Neural cell (in vitro differentiated cells): ENCODE results near the gene ACR. TPM values are rescaled to one million over a fixed set of nuclear protein-coding genes. Genes with fewer than 3 reads are reported as not detected.

Experiments used
- H2AFZ ChIP-seq: fragments of 200-600, 300-800 bp; sonication (generic), shearing (Covaris generic); 2 replicates; pipeline ENCODE4 v1.6.0; 2014; ENCODE audit warnings: low read depth, mild to moderate bottlenecking, antibody characterized with exemption, low read length, moderate library complexity
- H3F3A ChIP-seq: fragments of 200-600 bp; shearing (Covaris generic); 2 replicates; pipeline ENCODE4 v1.6.1; 2016; ENCODE audit warnings: mild to moderate bottlenecking, moderate library complexity, mixed read lengths, antibody characterized with exemption, low read length; ENCODE audit not compliant: insufficient read depth, poor library complexity, severe bottlenecking
- H3K27ac ChIP-seq: fragments of 200-600, 300-800 bp; sonication (generic), shearing (Covaris generic); 2 replicates; pipeline ENCODE4 v1.5.1; 2014; ENCODE audit warnings: mild to moderate bottlenecking, low read length, moderate library complexity
- H3K27me3 ChIP-seq: fragments of 300-800, 200-600 bp; sonication (generic), shearing (Covaris generic); 2 replicates; pipeline ENCODE4 v1.6.0; 2014; ENCODE audit warnings: mild to moderate bottlenecking, low read depth, low read length, moderate library complexity; ENCODE audit not compliant: insufficient read depth
- H3K36me3 ChIP-seq: fragments of 300-800, 200-600 bp; sonication (generic), shearing (Covaris generic); 2 replicates; pipeline ENCODE4 v1.5.1; 2014; ENCODE audit warnings: mild to moderate bottlenecking, antibody characterized with exemption, low read length, moderate library complexity; ENCODE audit not compliant: insufficient read depth
- H3K4me2 ChIP-seq: fragments of 300-800, 200-600 bp; sonication (generic), shearing (Covaris generic); 2 replicates; pipeline ENCODE4 v1.6.0; 2014; ENCODE audit warnings: mild to moderate bottlenecking, low read length
- H3K4me3 ChIP-seq: fragments of 300-800, 200-600 bp; sonication (generic), shearing (Covaris generic); 2 replicates; pipeline ENCODE4 v1.5.1; 2014; ENCODE audit warnings: mild to moderate bottlenecking, low read length, moderate library complexity
- H3K79me2 ChIP-seq: fragments of 200-600 bp; shearing (Covaris generic); replicated peaks from 2 replicates; pipeline ENCODE4 v1.6.0; 2014; ENCODE audit warnings: mild to moderate bottlenecking, low read length, moderate library complexity; ENCODE audit not compliant: insufficient read depth
- H3K9ac ChIP-seq: fragments of 300-800, 200-600 bp; sonication (generic), shearing (Covaris generic); 2 replicates; pipeline ENCODE4 v1.6.1; 2016; ENCODE audit warnings: mild to moderate bottlenecking, low read length, mixed read lengths
- H3K9me2 ChIP-seq: fragments of 200-600 bp; shearing (Covaris generic); 2 replicates; pipeline ENCODE4 v1.6.1; 2016; ENCODE audit warnings: mild to moderate bottlenecking, low read length, mixed read lengths; ENCODE audit not compliant: insufficient read depth
- H3K9me3 ChIP-seq: fragments of 200-600, 300-800 bp; sonication (generic), shearing (Covaris generic); 2 replicates; pipeline ENCODE4 v1.6.1; 2016; ENCODE audit warnings: mild to moderate bottlenecking, mixed run types, low read length, moderate library complexity, mixed read lengths
- H4K20me1 ChIP-seq: fragments of 200-600 bp; shearing (Covaris generic); 2 replicates; pipeline ENCODE4 v1.6.1; 2016; ENCODE audit warnings: mild to moderate bottlenecking, mixed run types; ENCODE audit not compliant: insufficient read depth
- CTCF ChIP-seq: fragments of 450-650 bp; IDR thresholded peaks from 2 replicates; pipeline ENCODE4 v1.5.1; 2014; ENCODE audit warnings: antibody characterized with exemption, mild to moderate bottlenecking, moderate library complexity; ENCODE audit not compliant: poor library complexity, severe bottlenecking
- EP300 ChIP-seq: fragments of 450-650 bp; conservative IDR thresholded peaks from 2 replicates; pipeline ENCODE4 v1.6.1; 2014; ENCODE audit warnings: antibody characterized with exemption, mild to moderate bottlenecking, moderate library complexity; ENCODE audit not compliant: poor library complexity, severe bottlenecking
- EZH2 ChIP-seq: fragments of 200-600, 300-800 bp; shearing (Covaris generic), sonication (generic); IDR thresholded peaks from 2 replicates; pipeline ENCODE4 v1.6.1; 2014; ENCODE audit warnings: antibody characterized with exemption, low read length, borderline replicate concordance, mild to moderate bottlenecking; ENCODE audit not compliant: insufficient read depth, poor library complexity, severe bottlenecking
- MXI1 ChIP-seq: fragments of 450-650 bp; conservative IDR thresholded peaks from 2 replicates; pipeline ENCODE4 v1.6.1; 2014; ENCODE audit warnings: antibody characterized with exemption, mild to moderate bottlenecking; ENCODE audit not compliant: poor library complexity, severe bottlenecking
- POLR2AphosphoS5 ChIP-seq: IDR thresholded peaks from 2 replicates; pipeline ENCODE4 v1.6.1; 2012
- RAD21 ChIP-seq: fragments of 450-650 bp; conservative IDR thresholded peaks from 2 replicates; pipeline ENCODE4 v1.6.1; 2014; ENCODE audit warnings: antibody characterized with exemption, mild to moderate bottlenecking, moderate library complexity
- SMC3 ChIP-seq: fragments of 450-650 bp; conservative IDR thresholded peaks from 2 replicates; pipeline ENCODE4 v1.6.1; 2014; ENCODE audit warnings: antibody characterized with exemption, mild to moderate bottlenecking, moderate library complexity; ENCODE audit not compliant: poor library complexity
- TAF1 ChIP-seq: IDR thresholded peaks from 2 replicates; pipeline ENCODE4 v1.6.1; 2012; ENCODE audit warnings: low read depth
- polyA plus RNA-seq: library from polyadenylated mRNA; depleted of rRNA; stranded (reverse); fragments of >200 nt; gene quantifications from 2 replicates; pipeline ENCODE4 v1.2.3, GENCODE V29; 2014
- TF ChIP-seq, protein P1 (sequence below): IDR thresholded peaks from 2 replicates; pipeline ENCODE4 v1.6.1; 2012; ENCODE audit warnings: borderline replicate concordance

Gene ACR
- polyA plus RNA-seq, 1 donor from 2014 or later: not detected

GRCh38 chr22:50714150-50714549 lies 23.9 kb upstream of the ACR start:
- Histone ChIP-seq H3K9me3 (no peaks in the 10 kb centered on the region), H3K79me2 (no peaks in the 10 kb centered on the region), H3K9me2 (no peaks in the 10 kb centered on the region), H2AFZ (no peak overlapping the region), H3K9ac (no peak overlapping the region), H3K27ac (no peak overlapping the region), H3K4me2 (no peak overlapping the region), H3K36me3 (peaks cover 9% of the 10 kb centered on the region), H3F3A (no peaks in the 10 kb centered on the region), H3K4me3 (no peak overlapping the region), H3K27me3 (peaks cover 4% of the 10 kb centered on the region), H4K20me1 (no peaks in the 10 kb centered on the region)
- TF ChIP-seq CTCF: no peak
- no peak for TF ChIP-seq MXI1
- TF ChIP-seq, protein P1, sequence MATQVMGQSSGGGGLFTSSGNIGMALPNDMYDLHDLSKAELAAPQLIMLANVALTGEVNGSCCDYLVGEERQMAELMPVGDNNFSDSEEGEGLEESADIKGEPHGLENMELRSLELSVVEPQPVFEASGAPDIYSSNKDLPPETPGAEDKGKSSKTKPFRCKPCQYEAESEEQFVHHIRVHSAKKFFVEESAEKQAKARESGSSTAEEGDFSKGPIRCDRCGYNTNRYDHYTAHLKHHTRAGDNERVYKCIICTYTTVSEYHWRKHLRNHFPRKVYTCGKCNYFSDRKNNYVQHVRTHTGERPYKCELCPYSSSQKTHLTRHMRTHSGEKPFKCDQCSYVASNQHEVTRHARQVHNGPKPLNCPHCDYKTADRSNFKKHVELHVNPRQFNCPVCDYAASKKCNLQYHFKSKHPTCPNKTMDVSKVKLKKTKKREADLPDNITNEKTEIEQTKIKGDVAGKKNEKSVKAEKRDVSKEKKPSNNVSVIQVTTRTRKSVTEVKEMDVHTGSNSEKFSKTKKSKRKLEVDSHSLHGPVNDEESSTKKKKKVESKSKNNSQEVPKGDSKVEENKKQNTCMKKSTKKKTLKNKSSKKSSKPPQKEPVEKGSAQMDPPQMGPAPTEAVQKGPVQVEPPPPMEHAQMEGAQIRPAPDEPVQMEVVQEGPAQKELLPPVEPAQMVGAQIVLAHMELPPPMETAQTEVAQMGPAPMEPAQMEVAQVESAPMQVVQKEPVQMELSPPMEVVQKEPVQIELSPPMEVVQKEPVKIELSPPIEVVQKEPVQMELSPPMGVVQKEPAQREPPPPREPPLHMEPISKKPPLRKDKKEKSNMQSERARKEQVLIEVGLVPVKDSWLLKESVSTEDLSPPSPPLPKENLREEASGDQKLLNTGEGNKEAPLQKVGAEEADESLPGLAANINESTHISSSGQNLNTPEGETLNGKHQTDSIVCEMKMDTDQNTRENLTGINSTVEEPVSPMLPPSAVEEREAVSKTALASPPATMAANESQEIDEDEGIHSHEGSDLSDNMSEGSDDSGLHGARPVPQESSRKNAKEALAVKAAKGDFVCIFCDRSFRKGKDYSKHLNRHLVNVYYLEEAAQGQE: no peak
- no peak for TF ChIP-seq EP300
- no peak for TF ChIP-seq POLR2AphosphoS5
- TF ChIP-seq SMC3: no peak
- no peak for TF ChIP-seq RAD21
- TF ChIP-seq EZH2: no peak
- no peak for TF ChIP-seq TAF1

DNA sequence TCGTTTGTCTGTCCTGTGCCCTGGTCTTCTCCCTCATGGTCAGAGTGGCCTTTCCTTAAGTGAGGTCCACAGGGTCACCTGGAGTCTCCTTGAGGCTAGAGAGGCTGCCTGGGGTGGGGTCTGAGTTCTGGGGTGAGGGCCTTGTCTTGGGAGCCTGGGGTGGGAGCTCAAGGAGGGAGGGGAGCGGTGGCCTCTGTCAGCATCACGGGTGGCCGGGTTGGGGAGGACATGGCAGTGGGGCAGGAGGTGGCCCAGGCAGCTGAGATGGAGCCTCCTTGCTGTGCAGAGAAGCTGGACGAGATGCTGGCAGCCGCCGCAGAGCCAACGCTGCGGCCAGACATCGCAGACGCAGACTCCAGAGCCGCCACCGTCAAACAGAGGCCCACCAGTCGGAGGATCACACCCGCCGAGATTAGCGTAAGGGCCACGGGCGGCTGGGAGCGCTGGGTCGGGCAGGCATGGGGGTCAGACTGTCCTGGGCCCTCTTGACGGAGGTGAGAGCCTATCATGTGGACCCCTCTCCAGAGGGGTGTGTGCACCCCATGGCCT lies 23.3 kb upstream of the ACR start:
- no peak overlapping the region for H3K4me3 ChIP-seq
- no peak overlapping the region for H3K4me2 ChIP-seq
- H2AFZ ChIP-seq: no peak overlapping the region
- no peak for TF ChIP-seq RAD21
- no peak for TF ChIP-seq POLR2AphosphoS5
- TF ChIP-seq, protein P1: no peak
- no peak for TF ChIP-seq EP300
- TF ChIP-seq MXI1: no peak
- TF ChIP-seq EZH2: no peak
- no peak for TF ChIP-seq SMC3
- no peaks in the 10 kb centered on the region for H4K20me1 ChIP-seq
- no peak overlapping the region for H3K27ac ChIP-seq
- H3K9me3 ChIP-seq: no peaks in the 10 kb centered on the region
- H3K36me3 ChIP-seq: peaks cover 8% of the 10 kb centered on the region
- H3K9ac ChIP-seq: no peak overlapping the region
- no peaks in the 10 kb centered on the region for H3F3A ChIP-seq
- peaks cover 10% of the 10 kb centered on the region for H3K27me3 ChIP-seq
- H3K9me2 ChIP-seq: no peaks in the 10 kb centered on the region
- no peaks in the 10 kb centered on the region for H3K79me2 ChIP-seq
